GM19438 (cell line): ENCODE measurements around the gene KCNS3.
"Not testable (repeated sequence)": the region's sequence is repeated elsewhere in the genome, so short reads cannot be mapped to it uniquely, and the experiment has no call there.

ENCODE experiments used
- ATAC-seq: cut with Tn5 transposase; IDR thresholded peaks from one replicate; pipeline ENCODE4 v1.9.1; 2021; ENCODE audit warnings: low read depth; ENCODE audit not compliant: unreplicated experiment

The KCNS3 gene

GRCh38 chr2:17936599-17936998 lies 58.1 kb downstream of the KCNS3 start:
- no peak for ATAC-seq

- ATAC-seq, result no peak
Measured at GRCh38 chr2:17940091-17940630, 61.7 kb downstream of the KCNS3 start.

- no peak for ATAC-seq
Measured at GRCh38 chr2:17943444-17943843, 65.0 kb downstream of the KCNS3 start.

GRCh38 chr2:17947113-17947512 lies 68.6 kb downstream of the KCNS3 start:
- ATAC-seq, result no peak

- ATAC-seq, result no peak
Measured at GRCh38 chr2:17950006-17950405, 71.5 kb downstream of the KCNS3 start.

- no peak for ATAC-seq
Measured at GRCh38 chr2:17951563-17951962, 73.1 kb downstream of the KCNS3 start.

GRCh38 chr2:17958466-17959092 lies 80.1 kb downstream of the KCNS3 start:
- ATAC-seq, result no peak

GRCh38 chr2:17959356-17959755 lies 80.9 kb downstream of the KCNS3 start:
- ATAC-seq, result no peak

- no peak for ATAC-seq
Measured at GRCh38 chr2:17959833-17960232, 81.4 kb downstream of the KCNS3 start.

- no peak for ATAC-seq
Measured at GRCh38 chr2:17960925-17961324, 82.5 kb downstream of the KCNS3 start.

- no peak for ATAC-seq
Measured at GRCh38 chr2:17961789-17962188, 83.3 kb downstream of the KCNS3 start.

- no peak for ATAC-seq
Measured at GRCh38 chr2:17962876-17963275, 84.4 kb downstream of the KCNS3 start.

GRCh38 chr2:17963571-17963970 lies 85.1 kb downstream of the KCNS3 start:
- ATAC-seq, result not testable (repeated sequence)

- no peak for ATAC-seq
Measured at GRCh38 chr2:17965196-17965595, 86.7 kb downstream of the KCNS3 start.

GRCh38 chr2:17966798-17967197 lies 88.3 kb downstream of the KCNS3 start:
- no peak for ATAC-seq

GRCh38 chr2:17969661-17970060 lies 91.2 kb downstream of the KCNS3 start:
- ATAC-seq, result no peak

GRCh38 chr2:17971531-17972125 lies 93.2 kb downstream of the KCNS3 start:
- ATAC-seq, result no peak

GRCh38 chr2:17972991-17973390 lies 94.5 kb downstream of the KCNS3 start:
- ATAC-seq, result no peak

GRCh38 chr2:17975401-17975800 lies 96.9 kb downstream of the KCNS3 start:
- ATAC-seq, result no peak

GRCh38 chr2:17976871-17977746 lies 98.6 kb downstream of the KCNS3 start:
- ATAC-seq, result no peak

- no peak for ATAC-seq
Measured at GRCh38 chr2:17979707-17980106, 101.2 kb downstream of the KCNS3 start.
